GM18505 (cell line): Measurements from ENCODE around the gene DYDC2.

Source experiments
- ATAC-seq: cut with Tn5 transposase; IDR thresholded peaks from one replicate; pipeline ENCODE4 v1.9.1; 2021; ENCODE audit not compliant: unreplicated experiment
- POLR2A ChIP-seq: IDR thresholded peaks from 4 replicates; pipeline ENCODE4 v1.6.1; 2011; ENCODE audit warnings: borderline replicate concordance; ENCODE audit not compliant: insufficient read depth, insufficient read length; ENCODE audit errors: extremely low read depth

Gene DYDC2, protein sequence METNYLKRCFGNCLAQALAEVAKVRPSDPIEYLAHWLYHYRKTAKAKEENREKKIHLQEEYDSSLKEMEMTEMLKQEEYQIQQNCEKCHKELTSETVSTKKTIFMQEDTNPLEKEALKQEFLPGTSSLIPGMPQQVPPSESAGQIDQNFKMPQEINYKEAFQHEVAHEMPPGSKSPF

GRCh38 chr10:80356563-80356988 is at the start of gene DYDC2, which contains the start of gene DYDC1:
Gene DYDC2 (plus strand): TSS chr10:80356781. CDS start chr10:80362444, 5,663 bp downstream.
Gene DYDC1 (minus strand): TSS chr10:80356755. CDS start chr10:80352601, 4,154 bp downstream.
- peak; percentile 91 for ATAC-seq
- TF ChIP-seq POLR2A, result no peak

- ATAC-seq, result no peak
- TF ChIP-seq POLR2A, result no peak
These were observed 43.1 kb upstream of the DYDC2 start for GRCh38 chr10:80313523-80313922.

DNA sequence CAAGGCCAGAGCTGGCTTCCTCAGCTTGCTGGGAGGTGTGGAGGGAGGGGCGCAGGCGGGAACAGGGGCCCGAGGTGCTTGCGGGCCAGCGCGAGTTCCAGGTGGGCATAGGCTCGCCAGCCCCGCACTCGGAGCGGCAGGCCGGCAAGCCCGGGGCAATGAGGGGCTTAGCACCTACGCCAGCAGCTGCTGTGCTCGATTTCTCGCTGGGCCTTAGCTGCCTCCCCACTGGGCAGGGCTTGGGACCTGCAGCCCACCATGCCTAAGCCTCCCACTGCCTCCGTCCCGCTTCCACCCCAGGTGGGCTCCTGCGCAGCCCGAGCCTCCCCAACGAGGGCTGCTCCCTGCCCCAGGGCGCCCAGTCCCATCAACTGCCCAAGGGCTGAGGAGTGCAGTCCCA is 41.2 kb upstream of the DYDC2 start:
- no peak for ATAC-seq
- no peak for TF ChIP-seq POLR2A

GRCh38 chr10:80318742-80319141 is 37.8 kb upstream of the DYDC2 start:
- TF ChIP-seq POLR2A, result no peak
- ATAC-seq, result no peak

DNA sequence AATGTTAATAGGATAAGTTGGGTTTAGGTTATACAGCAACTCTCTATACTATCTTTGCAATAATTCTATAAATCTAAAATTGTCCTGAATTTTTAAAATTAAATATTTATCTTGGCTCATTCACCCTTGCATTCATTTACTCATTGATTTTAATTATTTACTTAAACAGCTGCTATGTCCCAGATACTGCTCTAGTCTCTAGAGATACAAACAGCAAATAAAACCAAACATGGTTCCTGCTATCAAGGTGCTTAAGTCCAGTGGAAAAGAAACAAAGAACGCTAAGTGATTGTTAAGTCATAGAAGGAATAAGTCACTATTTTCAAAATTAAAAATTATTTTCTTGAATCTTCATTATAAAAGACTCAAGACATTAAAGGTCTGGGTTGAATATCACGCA is 37.3 kb upstream of the DYDC2 start:
- TF ChIP-seq POLR2A, result no peak
- ATAC-seq, result no peak

DNA sequence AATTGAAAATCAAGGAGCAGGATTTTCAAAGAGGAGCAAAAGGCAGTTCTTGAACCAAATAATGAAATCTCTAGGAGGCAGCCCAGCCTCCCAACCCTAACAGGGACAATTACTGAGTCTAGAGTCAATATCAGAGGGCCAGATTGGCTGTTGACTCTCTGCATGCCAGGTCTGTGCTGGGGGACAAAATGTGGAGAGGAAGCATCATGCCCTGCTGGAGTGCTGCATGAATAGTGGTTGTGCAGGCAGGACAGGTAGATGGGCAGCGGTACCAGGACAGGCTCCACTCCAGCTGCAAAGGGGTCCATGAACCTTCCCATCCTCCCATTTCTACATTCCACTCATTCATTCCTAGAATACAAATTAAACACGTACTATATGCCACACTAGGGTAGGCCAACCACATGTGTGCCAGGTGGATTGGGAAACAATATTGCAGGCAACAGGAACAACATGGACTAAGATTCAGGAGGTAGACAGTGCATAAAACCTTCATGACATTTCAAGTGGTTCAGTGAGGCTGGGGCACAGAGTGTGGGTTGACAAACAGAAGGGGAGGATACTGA is 36.8 kb upstream of the DYDC2 start:
- no peak for TF ChIP-seq POLR2A
- no peak for ATAC-seq

DNA sequence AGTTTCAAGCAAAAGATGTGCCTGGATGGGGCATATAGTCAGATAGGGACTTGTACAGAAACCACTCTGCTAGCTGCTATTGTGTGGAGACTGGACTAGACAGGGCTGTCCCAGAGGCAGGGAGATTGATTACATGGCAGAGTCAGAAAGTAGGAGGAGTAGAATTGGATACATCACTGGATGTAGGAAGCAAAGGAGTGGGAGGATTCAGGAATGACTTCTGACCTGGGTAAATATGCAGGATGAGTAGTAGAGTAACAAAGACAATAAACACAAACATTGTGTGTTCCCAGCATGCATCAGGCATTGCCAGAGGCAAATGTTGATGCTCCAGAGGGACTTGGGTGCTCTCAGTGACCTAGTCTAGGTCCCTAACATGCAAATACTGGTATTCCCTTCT is 36.2 kb upstream of the DYDC2 start:
- TF ChIP-seq POLR2A, result no peak
- no peak for ATAC-seq

- TF ChIP-seq POLR2A, result no peak
- ATAC-seq, result no peak
These were observed 35.4 kb upstream of the DYDC2 start for GRCh38 chr10:80321183-80321582.

DNA sequence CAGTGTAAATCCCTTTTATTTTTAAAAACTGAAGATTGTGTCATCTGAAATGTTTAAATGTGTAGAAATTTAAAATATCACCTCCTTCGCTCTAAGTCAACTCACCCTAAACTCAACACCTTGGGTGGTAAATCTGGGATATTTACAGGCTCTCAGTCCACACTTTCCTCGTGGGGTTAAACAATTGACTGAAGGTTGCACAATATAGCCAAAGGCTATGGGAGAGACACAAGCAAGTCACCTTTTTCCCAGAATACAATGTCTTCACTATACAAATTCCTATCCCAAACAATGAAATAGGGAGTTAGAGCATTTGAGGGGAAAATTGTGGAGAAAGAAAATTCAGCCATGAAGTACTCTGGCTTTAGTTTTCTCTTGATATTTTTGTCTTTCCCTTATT is 34.4 kb upstream of the DYDC2 start:
- ATAC-seq, result no peak
- TF ChIP-seq POLR2A, result no peak

DNA sequence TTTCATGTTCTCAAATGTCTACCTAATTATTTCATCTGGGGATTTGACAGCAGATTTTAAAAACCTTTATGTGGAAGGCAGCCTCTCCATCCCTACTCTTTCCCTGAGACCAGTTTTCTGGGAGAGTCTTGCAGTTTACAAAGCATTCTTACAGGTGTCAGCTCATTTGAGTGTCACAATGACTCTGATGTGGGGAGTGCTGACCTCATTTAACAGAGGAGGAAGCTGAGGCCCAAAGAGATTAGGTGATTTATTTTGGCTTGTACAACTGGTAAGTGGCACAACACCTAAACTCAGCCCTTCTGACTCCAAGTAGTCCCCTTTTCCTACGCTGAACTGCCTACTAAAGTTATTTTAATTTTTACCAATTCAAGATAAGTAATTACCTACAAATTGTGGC is 33.9 kb upstream of the DYDC2 start:
- no peak for ATAC-seq
- TF ChIP-seq POLR2A, result no peak

- TF ChIP-seq POLR2A, result no peak
- no peak for ATAC-seq
These were observed 33.3 kb upstream of the DYDC2 start for GRCh38 chr10:80323311-80323710.

- ATAC-seq, result no peak
- TF ChIP-seq POLR2A, result no peak
These were observed 32.5 kb upstream of the DYDC2 start for GRCh38 chr10:80324086-80324485.

- no peak for TF ChIP-seq POLR2A
- ATAC-seq, result no peak
These were observed 31.7 kb upstream of the DYDC2 start for GRCh38 chr10:80324891-80325364.

GRCh38 chr10:80333983-80334382 is 22.6 kb upstream of the DYDC2 start:
- ATAC-seq, result no peak
- TF ChIP-seq POLR2A, result no peak
